Progenitor cell of endocrine pancreas (in vitro differentiated cells): ENCODE measurements around the gene OR51F1. TPM values are rescaled to one million over a fixed set of nuclear protein-coding genes. Genes with fewer than 3 reads are reported as not detected.

Source experiments
- DNase-seq: peaks from one replicate; pipeline ENCODE4 v3.0.0; 2021; ENCODE audit warnings: low spot score; ENCODE audit not compliant: unreplicated experiment
- H3K27ac Mint-ChIP-seq: 2 replicates; pipeline ENCODE4 v1.8.0; 2021; ENCODE audit warnings: mild to moderate bottlenecking, moderate library complexity, mixed read lengths
- H3K27me3 Mint-ChIP-seq: 2 replicates; pipeline ENCODE4 v1.8.0; 2021; ENCODE audit warnings: mixed read lengths
- H3K36me3 Mint-ChIP-seq: 2 replicates; pipeline ENCODE4 v1.8.0; 2022; ENCODE audit warnings: mixed read lengths; ENCODE audit not compliant: insufficient read depth
- H3K4me1 Mint-ChIP-seq: 2 replicates; pipeline ENCODE4 v1.8.0; 2021; ENCODE audit warnings: low read depth, mixed read lengths
- H3K4me3 Mint-ChIP-seq: 2 replicates; pipeline ENCODE4 v1.8.0; 2021; ENCODE audit warnings: low read depth, mild to moderate bottlenecking, moderate library complexity, mixed read lengths
- H3K9me3 Mint-ChIP-seq: 2 replicates; pipeline ENCODE4 v1.8.0; 2021; ENCODE audit warnings: low read depth, mixed read lengths
- CTCF ChIP-seq: fragments of 200-600 bp; sonication (generic); IDR thresholded peaks from one replicate; pipeline ENCODE4 v1.5.0; 2021; ENCODE audit warnings: antibody characterized with exemption, mild to moderate bottlenecking; ENCODE audit not compliant: unreplicated experiment
- total RNA-seq: library from RNA; stranded (reverse); gene quantifications from 2 replicates; pipeline ENCODE4 v1.2.1, GENCODE V29; 2021

The OR51F1 gene
- total RNA-seq, 1 donor from 2014 or later: not detected

GRCh38 chr11:4798427-4799183 lies 28.9 kb upstream of the OR51F1 start:
- peaks cover 12% of the 10 kb centered on the region for H3K4me1 Mint-ChIP-seq
- H3K9me3 Mint-ChIP-seq: peaks cover 15% of the 10 kb centered on the region
- no peak for DNase-seq
- H3K4me3 Mint-ChIP-seq: no peak overlapping the region
- no peak for TF ChIP-seq CTCF
- H3K36me3 Mint-ChIP-seq: peaks cover 2% of the 10 kb centered on the region
- no peaks in the 10 kb centered on the region for H3K27me3 Mint-ChIP-seq
- H3K27ac Mint-ChIP-seq: no peak overlapping the region

GRCh38 chr11:4797206-4797605 lies 27.5 kb upstream of the OR51F1 start:
- Mint-ChIP-seq H3K4me1 (peaks cover 14% of the 10 kb centered on the region), H3K27me3 (no peaks in the 10 kb centered on the region)

GRCh38 chr11:4782454-4782853 lies 12.7 kb upstream of the OR51F1 start:
- Mint-ChIP-seq H3K27ac (no peak overlapping the region), H3K27me3 (no peaks in the 10 kb centered on the region), H3K4me1 (no peaks in the 10 kb centered on the region), H3K9me3 (peaks cover 17% of the 10 kb centered on the region), H3K36me3 (no peaks in the 10 kb centered on the region), H3K4me3 (no peak overlapping the region)
- DNase-seq: no peak
- no peak for TF ChIP-seq CTCF

More at GRCh38 chr11:4797206-4797605, 27.5 kb upstream of the OR51F1 start:
- Mint-ChIP-seq H3K36me3 (peaks cover 2% of the 10 kb centered on the region), H3K4me3 (no peak overlapping the region), H3K9me3 (peaks cover 15% of the 10 kb centered on the region), H3K27ac (no peak overlapping the region)
- no peak for TF ChIP-seq CTCF
- no peak for DNase-seq

GRCh38 chr11:4768094-4768493 lies 1.6 kb downstream of the OR51F1 start:
- DNase-seq: no peak
- Mint-ChIP-seq H3K27me3 (no peaks in the 10 kb centered on the region), H3K27ac (no peak overlapping the region), H3K36me3 (no peaks in the 10 kb centered on the region), H3K4me1 (no peaks in the 10 kb centered on the region), H3K4me3 (no peak overlapping the region), H3K9me3 (no peaks in the 10 kb centered on the region)
- no peak for TF ChIP-seq CTCF

- H3K4me3 Mint-ChIP-seq: no peak overlapping the region
- no peak overlapping the region for H3K27ac Mint-ChIP-seq
- H3K36me3 Mint-ChIP-seq: no peaks in the 10 kb centered on the region
- H3K9me3 Mint-ChIP-seq: no peaks in the 10 kb centered on the region
- no peak for DNase-seq
- no peak for TF ChIP-seq CTCF
- H3K27me3 Mint-ChIP-seq: no peaks in the 10 kb centered on the region
- no peaks in the 10 kb centered on the region for H3K4me1 Mint-ChIP-seq
Measured at GRCh38 chr11:4766420-4767043, 3.2 kb downstream of the OR51F1 start.
